ENCODE results near the gene SLC25A12. TPM values are rescaled to one million over a fixed set of nuclear protein-coding genes. Genes with fewer than 3 reads are reported as not detected.

Gene SLC25A12
- total and polyA plus RNA-seq, 9 of the 15 experiments (the other 6 are each of a cell fraction or from before 2014, with no cell fraction given), result 13.5 to 36.5 (median 21.7) TPM

DNA sequence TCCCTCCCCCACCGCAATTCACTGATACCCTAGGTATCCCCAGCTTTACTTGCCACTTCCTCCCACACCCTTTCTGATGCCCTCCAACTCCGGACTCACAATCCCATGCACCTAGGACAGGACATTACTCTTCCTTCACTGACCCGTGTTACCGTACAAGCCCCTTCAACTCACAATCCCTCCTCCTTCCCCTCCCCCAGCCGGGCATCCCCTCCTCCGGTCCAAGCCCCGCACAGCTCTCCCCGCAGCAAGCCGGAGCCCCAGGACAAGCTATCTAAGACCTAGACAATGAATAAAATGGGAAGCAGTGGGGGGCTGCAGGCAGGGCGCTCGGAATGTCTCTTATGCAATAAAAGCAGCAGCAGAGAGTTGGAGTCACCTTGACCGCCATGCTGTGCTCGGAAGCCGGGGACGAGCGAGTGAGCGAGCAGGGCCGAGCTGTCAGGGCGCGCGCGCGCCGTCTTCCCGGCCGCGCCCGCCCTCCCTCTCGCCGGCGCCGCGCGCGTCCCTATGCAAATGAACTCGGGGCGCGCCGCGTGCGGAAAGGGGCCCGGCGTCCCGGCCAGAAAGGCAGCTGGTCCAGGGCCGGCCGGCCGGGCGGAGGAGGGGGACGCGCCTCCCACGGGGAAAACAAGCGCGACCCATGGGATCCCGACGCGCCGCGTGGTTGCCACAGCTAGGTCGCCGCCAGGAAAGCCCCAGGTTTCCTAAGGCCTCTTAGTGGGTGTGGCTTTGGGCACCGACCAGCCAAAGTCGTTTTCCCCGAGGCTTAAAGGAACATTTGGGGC lies at the start of gene SLC25A12 (continued):
- TF ChIP-seq, protein P1, sequence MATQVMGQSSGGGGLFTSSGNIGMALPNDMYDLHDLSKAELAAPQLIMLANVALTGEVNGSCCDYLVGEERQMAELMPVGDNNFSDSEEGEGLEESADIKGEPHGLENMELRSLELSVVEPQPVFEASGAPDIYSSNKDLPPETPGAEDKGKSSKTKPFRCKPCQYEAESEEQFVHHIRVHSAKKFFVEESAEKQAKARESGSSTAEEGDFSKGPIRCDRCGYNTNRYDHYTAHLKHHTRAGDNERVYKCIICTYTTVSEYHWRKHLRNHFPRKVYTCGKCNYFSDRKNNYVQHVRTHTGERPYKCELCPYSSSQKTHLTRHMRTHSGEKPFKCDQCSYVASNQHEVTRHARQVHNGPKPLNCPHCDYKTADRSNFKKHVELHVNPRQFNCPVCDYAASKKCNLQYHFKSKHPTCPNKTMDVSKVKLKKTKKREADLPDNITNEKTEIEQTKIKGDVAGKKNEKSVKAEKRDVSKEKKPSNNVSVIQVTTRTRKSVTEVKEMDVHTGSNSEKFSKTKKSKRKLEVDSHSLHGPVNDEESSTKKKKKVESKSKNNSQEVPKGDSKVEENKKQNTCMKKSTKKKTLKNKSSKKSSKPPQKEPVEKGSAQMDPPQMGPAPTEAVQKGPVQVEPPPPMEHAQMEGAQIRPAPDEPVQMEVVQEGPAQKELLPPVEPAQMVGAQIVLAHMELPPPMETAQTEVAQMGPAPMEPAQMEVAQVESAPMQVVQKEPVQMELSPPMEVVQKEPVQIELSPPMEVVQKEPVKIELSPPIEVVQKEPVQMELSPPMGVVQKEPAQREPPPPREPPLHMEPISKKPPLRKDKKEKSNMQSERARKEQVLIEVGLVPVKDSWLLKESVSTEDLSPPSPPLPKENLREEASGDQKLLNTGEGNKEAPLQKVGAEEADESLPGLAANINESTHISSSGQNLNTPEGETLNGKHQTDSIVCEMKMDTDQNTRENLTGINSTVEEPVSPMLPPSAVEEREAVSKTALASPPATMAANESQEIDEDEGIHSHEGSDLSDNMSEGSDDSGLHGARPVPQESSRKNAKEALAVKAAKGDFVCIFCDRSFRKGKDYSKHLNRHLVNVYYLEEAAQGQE (IDR thresholded peaks at IDR 0.05; ENCODE audit: borderline replicate concordance), result no peak
- TF ChIP-seq, protein P1 (CRISPR knock-in tag; IDR thresholded peaks at IDR 0.05; ENCODE audit: low read depth), result no peak; the same call in 1 of the 2 replicates
- TF ChIP-seq BRD4 (IDR thresholded peaks at IDR 0.05) (no peak), MAZ (CRISPR knock-in tag; conservative IDR thresholded peaks at IDR 0.05 in 1 of 2, IDR thresholded peaks at IDR 0.05 in 1 of 2) (peak; percentile 70 to 86), KAT7 (CRISPR knock-in tag; IDR thresholded peaks at IDR 0.05; ENCODE audit: borderline replicate concordance) (peak; percentile 92; the same call in 1 of the 2 replicates), POLR2AphosphoS5 (IDR thresholded peaks at IDR 0.05; ENCODE audit: control insufficient read depth, insufficient read depth, low read depth, low read length) (no peak; the same call in none of the 2 replicates), ZC3H8 (IDR thresholded peaks at IDR 0.05) (no peak), CHD1 (IDR thresholded peaks at IDR 0.05; ENCODE audit: low read length) (no peak), CBX8 (IDR thresholded peaks at IDR 0.05; ENCODE audit: borderline replicate concordance, extremely low read depth, low read depth, low read length, poor library complexity, severe bottlenecking) (no peak), SREBF2 (CRISPR knock-in tag; IDR thresholded peaks at IDR 0.05) (no peak), PCBP1 (IDR thresholded peaks at IDR 0.05; ENCODE audit: low read depth, low read length, poor library complexity, severe bottlenecking) (peak; percentile 90), MEF2D (tag; conservative IDR thresholded peaks at IDR 0.05; ENCODE audit: low read depth) (no peak), ZNF668 (CRISPR knock-in tag; IDR thresholded peaks at IDR 0.05) (no peak), NFIC (IDR thresholded peaks at IDR 0.05) (peak; percentile 40; the same call in 1 of the 2 replicates), KAT2B (IDR thresholded peaks at IDR 0.05; ENCODE audit: low read depth, low read length) (no peak), CSDE1 (IDR thresholded peaks at IDR 0.05) (no peak)
- TF ChIP-seq, protein P2, sequence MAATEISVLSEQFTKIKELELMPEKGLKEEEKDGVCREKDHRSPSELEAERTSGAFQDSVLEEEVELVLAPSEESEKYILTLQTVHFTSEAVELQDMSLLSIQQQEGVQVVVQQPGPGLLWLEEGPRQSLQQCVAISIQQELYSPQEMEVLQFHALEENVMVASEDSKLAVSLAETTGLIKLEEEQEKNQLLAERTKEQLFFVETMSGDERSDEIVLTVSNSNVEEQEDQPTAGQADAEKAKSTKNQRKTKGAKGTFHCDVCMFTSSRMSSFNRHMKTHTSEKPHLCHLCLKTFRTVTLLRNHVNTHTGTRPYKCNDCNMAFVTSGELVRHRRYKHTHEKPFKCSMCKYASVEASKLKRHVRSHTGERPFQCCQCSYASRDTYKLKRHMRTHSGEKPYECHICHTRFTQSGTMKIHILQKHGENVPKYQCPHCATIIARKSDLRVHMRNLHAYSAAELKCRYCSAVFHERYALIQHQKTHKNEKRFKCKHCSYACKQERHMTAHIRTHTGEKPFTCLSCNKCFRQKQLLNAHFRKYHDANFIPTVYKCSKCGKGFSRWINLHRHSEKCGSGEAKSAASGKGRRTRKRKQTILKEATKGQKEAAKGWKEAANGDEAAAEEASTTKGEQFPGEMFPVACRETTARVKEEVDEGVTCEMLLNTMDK (IDR thresholded peaks at IDR 0.05; ENCODE audit: borderline replicate concordance, insufficient read depth, low read depth, low read length, poor library complexity, severe bottlenecking), result no peak

Measured in K562 (cell line).